WTC11 (cell line): ENCODE measurements around the gene TDP1. TPM values are rescaled to one million over a fixed set of nuclear protein-coding genes. Genes with fewer than 3 reads are reported as not detected.

ENCODE experiments used
- ATAC-seq: fragments of 200-7000 bp; cut with Tn5 transposase; 2 replicates; pipeline ENCODE4 v1.10.0; 2021; ENCODE audit warnings: mild to moderate bottlenecking, moderate library complexity
- CTCF ChIA-PET: fragments of 300-600 bp; sonication (Branson Sonifier 250); formaldehyde crosslinking; loops from one replicate; lab custom pipeline; 2021; ENCODE audit warnings: antibody characterized with exemption; lab: Charles Lee
- POLR2A ChIA-PET: fragments of 350-600 bp; sonication (Branson Sonifier 250); formaldehyde crosslinking; loops from one replicate; lab custom pipeline; 2021; ENCODE audit warnings: antibody characterized with exemption; lab: Charles Lee
- DNase-seq: peaks from one replicate; pipeline ENCODE4 v3.0.0; 2021; ENCODE audit warnings: low spot score
- H3K27ac Mint-ChIP-seq: 2 replicates; pipeline ENCODE4 v1.8.0; 2021; ENCODE audit warnings: mixed read lengths
- H3K27me3 Mint-ChIP-seq: 2 replicates; pipeline ENCODE4 v1.8.0; 2021; ENCODE audit warnings: low read depth, mild to moderate bottlenecking, moderate library complexity, mixed read lengths
- H3K36me3 Mint-ChIP-seq: 2 replicates; pipeline ENCODE4 v1.8.0; 2021; ENCODE audit warnings: mixed read lengths
- H3K4me1 Mint-ChIP-seq: 2 replicates; pipeline ENCODE4 v1.8.0; 2022; ENCODE audit warnings: mixed read lengths
- H3K4me3 Mint-ChIP-seq: 2 replicates; pipeline ENCODE4 v1.8.0; 2021; ENCODE audit warnings: mild to moderate bottlenecking, moderate library complexity, mixed read lengths
- H3K9me3 Mint-ChIP-seq: 2 replicates; pipeline ENCODE4 v1.8.0; 2021; ENCODE audit warnings: mixed read lengths
- ATF2 ChIP-seq: sonication (generic); formaldehyde crosslinking; IDR thresholded peaks from 2 replicates; pipeline ENCODE4 v1.8.1; 2022; ENCODE audit warnings: low read depth, missing genetic modification reagents, borderline replicate concordance
- ATF6 ChIP-seq: sonication (generic); formaldehyde crosslinking; IDR thresholded peaks from 2 replicates; pipeline ENCODE4 v1.8.1; 2023; ENCODE audit warnings: mild to moderate bottlenecking, missing genetic modification reagents
- CREB1 ChIP-seq: sonication (generic); formaldehyde crosslinking; IDR thresholded peaks from 2 replicates; pipeline ENCODE4 v1.8.0; 2023; ENCODE audit warnings: mild to moderate bottlenecking, missing genetic modification reagents
- E2F1 ChIP-seq: sonication (generic); formaldehyde crosslinking; IDR thresholded peaks from 2 replicates; pipeline ENCODE4 v1.8.0; 2022; ENCODE audit warnings: mild to moderate bottlenecking, missing genetic modification reagents
- ELF4 ChIP-seq: sonication (generic); formaldehyde crosslinking; IDR thresholded peaks from 2 replicates; pipeline ENCODE4 v1.8.1; 2022; ENCODE audit warnings: low read depth, mild to moderate bottlenecking, moderate library complexity, missing genetic modification reagents
- EMX1 ChIP-seq: fragments of 250-450 bp; sonication (Bioruptor Pico); IDR thresholded peaks from 2 replicates; pipeline ENCODE4 v1.8.0; 2021; ENCODE audit warnings: mild to moderate bottlenecking
- ESRRA ChIP-seq: sonication (generic); formaldehyde crosslinking; IDR thresholded peaks from 2 replicates; pipeline ENCODE4 v1.8.1; 2022; ENCODE audit warnings: mild to moderate bottlenecking, missing genetic modification reagents, borderline replicate concordance
- FOXJ3 ChIP-seq: sonication (generic); formaldehyde crosslinking; IDR thresholded peaks from 2 replicates; pipeline ENCODE4 v1.9.0; 2021; ENCODE audit warnings: missing genetic modification reagents, mild to moderate bottlenecking, borderline replicate concordance
- FOXK1 ChIP-seq: sonication (generic); formaldehyde crosslinking; IDR thresholded peaks from 2 replicates; pipeline ENCODE4 v1.8.0; 2022; ENCODE audit warnings: mild to moderate bottlenecking, moderate library complexity, missing genetic modification reagents
- GTF2I ChIP-seq: fragments of 250-450 bp; sonication (Bioruptor Pico); conservative IDR thresholded peaks from 2 replicates; pipeline ENCODE4 v1.4.0; 2021; ENCODE audit warnings: mild to moderate bottlenecking
- HMGA2 ChIP-seq: fragments of 250-450 bp; sonication (Bioruptor Pico); IDR thresholded peaks from 2 replicates; pipeline ENCODE4 v1.4.0; 2021; ENCODE audit warnings: mild to moderate bottlenecking, moderate library complexity
- JAZF1 ChIP-seq: fragments of 250-450 bp; sonication (Bioruptor Pico); IDR thresholded peaks from 2 replicates; pipeline ENCODE4 v1.9.0; 2021; ENCODE audit warnings: moderate library complexity, mild to moderate bottlenecking, inconsistent platforms
- NFATC4 ChIP-seq: fragments of 250-450 bp; sonication (Bioruptor Pico); IDR thresholded peaks from 2 replicates; pipeline ENCODE4 v1.9.0; 2021; ENCODE audit warnings: mild to moderate bottlenecking
- NFE2L1 ChIP-seq: sonication (generic); formaldehyde crosslinking; IDR thresholded peaks from 2 replicates; pipeline ENCODE4 v1.8.1; 2023; ENCODE audit warnings: missing genetic modification reagents
- NR1H2 ChIP-seq: sonication (generic); formaldehyde crosslinking; IDR thresholded peaks from 2 replicates; pipeline ENCODE4 v1.9.0; 2021; ENCODE audit warnings: mild to moderate bottlenecking, moderate library complexity, missing genetic modification reagents
- NR3C1 ChIP-seq: sonication (generic); formaldehyde crosslinking; conservative IDR thresholded peaks from 2 replicates; pipeline ENCODE4 v1.8.1; 2023; ENCODE audit warnings: low read depth, mild to moderate bottlenecking, missing genetic modification reagents
- OVOL2 ChIP-seq: fragments of 250-450 bp; sonication (Bioruptor Pico); IDR thresholded peaks from 2 replicates; pipeline ENCODE4 v1.9.0; 2021; ENCODE audit warnings: mild to moderate bottlenecking, borderline replicate concordance
- RORB ChIP-seq: fragments of 250-450 bp; sonication (Bioruptor Pico); IDR thresholded peaks from 2 replicates; pipeline ENCODE4 v1.9.0; 2021; ENCODE audit warnings: mild to moderate bottlenecking
- SMAD3 ChIP-seq: sonication (generic); formaldehyde crosslinking; IDR thresholded peaks from 2 replicates; pipeline ENCODE4 v1.8.0; 2022; ENCODE audit warnings: missing genetic modification reagents, mild to moderate bottlenecking, borderline replicate concordance
- SOX15 ChIP-seq: fragments of 250-450 bp; sonication (Bioruptor Pico); IDR thresholded peaks from 2 replicates; pipeline ENCODE4 v1.9.0; 2021; ENCODE audit warnings: mild to moderate bottlenecking
- STAT6 ChIP-seq: sonication (generic); formaldehyde crosslinking; conservative IDR thresholded peaks from 2 replicates; pipeline ENCODE4 v1.8.1; 2023; ENCODE audit warnings: mild to moderate bottlenecking, low read depth, missing genetic modification reagents, moderate library complexity
- TP53 ChIP-seq: sonication (generic); formaldehyde crosslinking; IDR thresholded peaks from 2 replicates; pipeline ENCODE4 v1.8.1; 2023; ENCODE audit warnings: mild to moderate bottlenecking, missing genetic modification reagents
- ZBTB43 ChIP-seq: sonication (generic); formaldehyde crosslinking; IDR thresholded peaks from 2 replicates; pipeline ENCODE4 v1.8.1; 2023; ENCODE audit warnings: mild to moderate bottlenecking, missing genetic modification reagents
- ZMAT4 ChIP-seq: fragments of 250-450 bp; sonication (Bioruptor Pico); IDR thresholded peaks from 2 replicates; pipeline ENCODE4 v1.9.0; 2021; ENCODE audit warnings: mild to moderate bottlenecking
- ZNF232 ChIP-seq: sonication (generic); formaldehyde crosslinking; IDR thresholded peaks from 2 replicates; pipeline ENCODE4 v1.8.0; 2022; ENCODE audit warnings: mild to moderate bottlenecking, missing genetic modification reagents
- ZNF423 ChIP-seq: fragments of 250-450 bp; sonication (Bioruptor Pico); IDR thresholded peaks from 2 replicates; pipeline ENCODE4 v2.1.2; 2022; ENCODE audit warnings: mild to moderate bottlenecking, moderate library complexity
- total RNA-seq: library from RNA; stranded (reverse); gene quantifications from 3 replicates; pipeline ENCODE4 v1.2.3, GENCODE V29; 2021

Gene TDP1
- total RNA-seq, 1 experiment from 2014 or later, result 59.8 TPM

- Mint-ChIP-seq H3K27me3 (no peaks in the 10 kb centered on the region), H3K4me3 (no peak overlapping the region), H3K4me1 (no peaks in the 10 kb centered on the region), H3K36me3 (peaks cover 46% of the 10 kb centered on the region), H3K27ac (no peak overlapping the region), H3K9me3 (no peaks in the 10 kb centered on the region)
- ChIA-PET CTCF (no interaction called here), POLR2A (no interaction called here)
- TF ChIP-seq SOX15 (CRISPR knock-in tag) (no peak), TP53 (no peak)
- no peak for DNase-seq
- no peak for ATAC-seq
These were observed 72.1 kb downstream of the TDP1 start for GRCh38 chr14:90027842-90028241.

- no peak for TF ChIP-seq ZBTB43
- TF ChIP-seq FOXK1 (CRISPR knock-in tag), result no peak
- no peak for TF ChIP-seq ZMAT4 (CRISPR knock-in tag)
- TF ChIP-seq OVOL2 (CRISPR knock-in tag), result no peak
- no peak for TF ChIP-seq JAZF1 (CRISPR knock-in tag)
- no peak for TF ChIP-seq CREB1 (CRISPR knock-in tag)
- TF ChIP-seq RORB (CRISPR knock-in tag), result no peak
- no peak for TF ChIP-seq FOXJ3 (CRISPR knock-in tag)
- no peak for TF ChIP-seq NFE2L1
- no peak for TF ChIP-seq HMGA2 (CRISPR knock-in tag)
- TF ChIP-seq NR1H2, result no peak
- TF ChIP-seq ATF6 (CRISPR knock-in tag), result no peak
- TF ChIP-seq ELF4 (CRISPR knock-in tag), result no peak
- TF ChIP-seq ATF2 (CRISPR knock-in tag), result no peak
- TF ChIP-seq NR3C1 (CRISPR knock-in tag), result no peak
- TF ChIP-seq ESRRA (CRISPR knock-in tag), result no peak
- no peak for TF ChIP-seq EMX1 (CRISPR knock-in tag)
- CTCF ChIA-PET, result interaction anchor here (1.1 kb wide), 1 partner anchor 61 kb away, joined by 3 read pairs; no protein-coding TSS in a partner anchor
- POLR2A ChIA-PET, result no interaction called here
- Mint-ChIP-seq H3K27ac (no peak overlapping the region), H3K4me3 (no peak overlapping the region), H3K27me3 (no peaks in the 10 kb centered on the region), H3K36me3 (peaks cover 61% of the 10 kb centered on the region), H3K9me3 (0 out of 2 replicates have a peak, but pooled peaks cover 4% of the 10 kb centered on the region), H3K4me1 (no peaks in the 10 kb centered on the region)
- ATAC-seq (no peak), DNase-seq (no peak)
These were observed 78.4 kb downstream of the TDP1 start for GRCh38 chr14:90034156-90034555.

- peaks cover 61% of the 10 kb centered on the region for H3K36me3 Mint-ChIP-seq
- DNase-seq (no peak), ATAC-seq (no peak)
- H3K27me3 Mint-ChIP-seq, result no peaks in the 10 kb centered on the region
- ChIA-PET POLR2A (no interaction called here), CTCF (no interaction called here)
- H3K4me3 Mint-ChIP-seq, result no peak overlapping the region
- H3K4me1 Mint-ChIP-seq, result no peaks in the 10 kb centered on the region
- H3K9me3 Mint-ChIP-seq, result 0 out of 2 replicates have a peak, but pooled peaks cover 4% of the 10 kb centered on the region
- H3K27ac Mint-ChIP-seq, result no peak overlapping the region; the same call in 1 of the 2 replicates
- no peak for TF ChIP-seq FOXK1 (CRISPR knock-in tag)
- TF ChIP-seq ZNF423, result no peak
- no peak for TF ChIP-seq ZNF232 (CRISPR knock-in tag)
- no peak for TF ChIP-seq STAT6 (CRISPR knock-in tag)
- no peak for TF ChIP-seq NFATC4 (CRISPR knock-in tag)
- TF ChIP-seq GTF2I (CRISPR knock-in tag), result no peak
- no peak for TF ChIP-seq SMAD3 (CRISPR knock-in tag)
- TF ChIP-seq E2F1 (CRISPR knock-in tag), result no peak
These were observed 79.3 kb downstream of the TDP1 start for GRCh38 chr14:90034835-90035525.
